ENCODE data around the gene AQP5. TPM values are rescaled to one million over a fixed set of nuclear protein-coding genes. Genes with fewer than 3 reads are reported as not detected.

AQP5 gene
- total RNA-seq, 6 experiments from 2014 or later, result not detected

- DNase-seq (peak in 1 of 3 donors; percentile 28), ATAC-seq (no peak)
- TF ChIP-seq CTCF (IDR thresholded peaks at IDR 0.05), result no peak
- TF ChIP-seq POLR2A (IDR thresholded peaks at IDR 0.05), result no peak
- Histone ChIP-seq H3K27me3 (no peaks in the 10 kb centered on the region), H3K9me3 (no peaks in the 10 kb centered on the region), H3K4me3 (no peak overlapping the region), H3K4me1 (peaks cover 0 to 6% (median 0%) of the 10 kb centered on the region in 4 donors), H3K27ac (no peak overlapping the region), H3K36me3 (no peaks in the 10 kb centered on the region)
- WGBS (ENCODE audit: insufficient coverage, low coverage, low lambda C conversion rate, missing lambda C conversion rate), result 84% methylated on average over 5 of the region's 14 CpGs
- intact Hi-C loops (cut with DNase I), result no loop called here
Measured at GRCh38 chr12:49951411-49952240, 10.0 kb upstream of the AQP5 start.

- no peak overlapping the region for H3K4me3 ChIP-seq
- no peaks in the 10 kb centered on the region for H3K9me3 ChIP-seq
- DNase-seq, result no peak
- TF ChIP-seq CTCF (IDR thresholded peaks at IDR 0.05), result no peak
- no peak for TF ChIP-seq POLR2A (IDR thresholded peaks at IDR 0.05)
- no peaks in the 10 kb centered on the region for H3K27me3 ChIP-seq
- H3K36me3 ChIP-seq, result no peaks in the 10 kb centered on the region
- peak in 3 of 4 donors; percentile 40 to 59 (median 50) for ATAC-seq
- no peak overlapping the region for H3K27ac ChIP-seq
- peaks cover 0 to 6% (median 0%) of the 10 kb centered on the region in 4 donors for H3K4me1 ChIP-seq
- WGBS (ENCODE audit: insufficient coverage, low coverage, low lambda C conversion rate, missing lambda C conversion rate), result 14% methylated on average over 1 of the region's 1 CpG
- intact Hi-C loops (cut with DNase I), result no loop called here
Measured at GRCh38 chr12:49952391-49953055, 9.1 kb upstream of the AQP5 start.

GRCh38 chr12:49953151-49953550 is 8.5 kb upstream of the AQP5 start:
- H3K4me3 ChIP-seq, result no peak overlapping the region
- H3K4me1 ChIP-seq, result peaks cover 0 to 6% (median 0%) of the 10 kb centered on the region in 4 donors
- intact Hi-C loops (cut with DNase I), result no loop called here
- DNase-seq (peak in 1 of 3 donors; percentile 41), ATAC-seq (no peak)
- no peak overlapping the region for H3K27ac ChIP-seq
- H3K9me3 ChIP-seq, result no peaks in the 10 kb centered on the region
- 79% methylated on average over 3 of the region's 4 CpGs for WGBS (ENCODE audit: insufficient coverage, low coverage, low lambda C conversion rate, missing lambda C conversion rate)
- no peaks in the 10 kb centered on the region for H3K36me3 ChIP-seq
- TF ChIP-seq POLR2A (IDR thresholded peaks at IDR 0.05), result no peak
- TF ChIP-seq CTCF (IDR thresholded peaks at IDR 0.05), result no peak
- H3K27me3 ChIP-seq, result no peaks in the 10 kb centered on the region

GRCh38 chr12:49953961-49954846 is 7.5 kb upstream of the AQP5 start:
- H3K4me3 ChIP-seq, result no peak overlapping the region
- DNase-seq (peak in 2 of 3 donors; percentile 40 to 54), ATAC-seq (no peak)
- H3K4me1 ChIP-seq, result peaks cover 0 to 6% (median 0%) of the 10 kb centered on the region in 4 donors
- TF ChIP-seq POLR2A (IDR thresholded peaks at IDR 0.05) (no peak), CTCF (IDR thresholded peaks at IDR 0.05) (no peak)
- H3K9me3 ChIP-seq, result no peaks in the 10 kb centered on the region
- WGBS (ENCODE audit: insufficient coverage, low coverage, low lambda C conversion rate, missing lambda C conversion rate), result 91% methylated on average over 9 of the region's 21 CpGs
- H3K27me3 ChIP-seq, result no peaks in the 10 kb centered on the region
- H3K27ac ChIP-seq, result no peak overlapping the region
- intact Hi-C loops (cut with DNase I), result no loop called here
- no peaks in the 10 kb centered on the region for H3K36me3 ChIP-seq
